WTC11 (cell line): Measurements from ENCODE around the gene ZCCHC7.

Source experiments
- ELF4 ChIP-seq: sonication (generic); formaldehyde crosslinking; IDR thresholded peaks from 2 replicates; pipeline ENCODE4 v1.8.1; 2022; ENCODE audit warnings: low read depth, mild to moderate bottlenecking, moderate library complexity, missing genetic modification reagents
- JUN ChIP-seq: sonication (generic); formaldehyde crosslinking; IDR thresholded peaks from 2 replicates; pipeline ENCODE4 v1.8.0; 2023; ENCODE audit warnings: mild to moderate bottlenecking, missing genetic modification reagents
- NFYB ChIP-seq: sonication (generic); formaldehyde crosslinking; conservative IDR thresholded peaks from 2 replicates; pipeline ENCODE4 v1.8.0; 2022; ENCODE audit warnings: low read depth, missing genetic modification reagents
- SP1 ChIP-seq: sonication (generic); formaldehyde crosslinking; conservative IDR thresholded peaks from 2 replicates; pipeline ENCODE4 v1.8.1; 2022; ENCODE audit warnings: missing genetic modification reagents
- TCF7 ChIP-seq: sonication (generic); formaldehyde crosslinking; IDR thresholded peaks from 2 replicates; pipeline ENCODE4 v1.8.0; 2022; ENCODE audit warnings: mild to moderate bottlenecking, low read depth, missing genetic modification reagents, moderate library complexity
- ZNF138 ChIP-seq: sonication (generic); formaldehyde crosslinking; conservative IDR thresholded peaks from 2 replicates; pipeline ENCODE4 v1.8.1; 2022; ENCODE audit warnings: mild to moderate bottlenecking, moderate library complexity, missing genetic modification reagents
- TF ChIP-seq, protein P1 (sequence below): fragments of 200-600 bp; IDR thresholded peaks from 2 replicates; pipeline ENCODE4 v1.8.0; 2022; ENCODE audit warnings: antibody characterized with exemption
- TF ChIP-seq, protein P2 (sequence below): sonication (generic); formaldehyde crosslinking; IDR thresholded peaks from 2 replicates; pipeline ENCODE4 v1.8.0; 2022; ENCODE audit warnings: missing genetic modification reagents
- TF ChIP-seq, protein P3 (sequence below): sonication (generic); formaldehyde crosslinking; IDR thresholded peaks from 2 replicates; pipeline ENCODE4 v1.8.1; 2022; ENCODE audit warnings: mild to moderate bottlenecking, moderate library complexity, missing genetic modification reagents
- TF ChIP-seq, protein P4 (sequence below): sonication (generic); formaldehyde crosslinking; IDR thresholded peaks from 2 replicates; pipeline ENCODE4 v1.8.1; 2023; ENCODE audit warnings: mild to moderate bottlenecking, moderate library complexity, missing genetic modification reagents

DNA sequence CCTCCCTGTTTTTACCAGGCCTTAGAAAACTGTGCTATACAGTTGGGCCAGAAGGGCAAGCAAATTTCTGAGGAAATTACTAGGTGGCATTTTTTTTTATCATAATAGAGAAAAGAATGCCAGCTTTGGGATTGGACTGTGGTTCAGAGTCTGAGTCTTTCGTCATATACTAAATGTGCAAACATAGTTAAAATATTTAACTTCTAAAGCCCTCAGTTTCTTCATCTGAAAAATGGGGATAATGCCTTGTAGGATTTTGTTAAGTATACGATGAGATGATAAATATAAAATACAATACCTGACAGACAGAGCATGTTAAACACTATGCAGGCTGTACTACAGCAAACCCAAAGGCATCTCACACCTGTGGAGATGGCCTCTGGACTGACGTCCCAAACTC is 214.9 kb downstream of the ZCCHC7 start:
- TF ChIP-seq, protein P1, sequence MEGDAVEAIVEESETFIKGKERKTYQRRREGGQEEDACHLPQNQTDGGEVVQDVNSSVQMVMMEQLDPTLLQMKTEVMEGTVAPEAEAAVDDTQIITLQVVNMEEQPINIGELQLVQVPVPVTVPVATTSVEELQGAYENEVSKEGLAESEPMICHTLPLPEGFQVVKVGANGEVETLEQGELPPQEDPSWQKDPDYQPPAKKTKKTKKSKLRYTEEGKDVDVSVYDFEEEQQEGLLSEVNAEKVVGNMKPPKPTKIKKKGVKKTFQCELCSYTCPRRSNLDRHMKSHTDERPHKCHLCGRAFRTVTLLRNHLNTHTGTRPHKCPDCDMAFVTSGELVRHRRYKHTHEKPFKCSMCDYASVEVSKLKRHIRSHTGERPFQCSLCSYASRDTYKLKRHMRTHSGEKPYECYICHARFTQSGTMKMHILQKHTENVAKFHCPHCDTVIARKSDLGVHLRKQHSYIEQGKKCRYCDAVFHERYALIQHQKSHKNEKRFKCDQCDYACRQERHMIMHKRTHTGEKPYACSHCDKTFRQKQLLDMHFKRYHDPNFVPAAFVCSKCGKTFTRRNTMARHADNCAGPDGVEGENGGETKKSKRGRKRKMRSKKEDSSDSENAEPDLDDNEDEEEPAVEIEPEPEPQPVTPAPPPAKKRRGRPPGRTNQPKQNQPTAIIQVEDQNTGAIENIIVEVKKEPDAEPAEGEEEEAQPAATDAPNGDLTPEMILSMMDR: no peak
- TF ChIP-seq NFYB (CRISPR knock-in tag) (no peak), TCF7 (CRISPR knock-in tag) (no peak), ELF4 (CRISPR knock-in tag) (no peak), SP1 (CRISPR knock-in tag) (no peak), JUN (CRISPR knock-in tag) (no peak), ZNF138 (CRISPR knock-in tag) (no peak)
- TF ChIP-seq, protein P2, sequence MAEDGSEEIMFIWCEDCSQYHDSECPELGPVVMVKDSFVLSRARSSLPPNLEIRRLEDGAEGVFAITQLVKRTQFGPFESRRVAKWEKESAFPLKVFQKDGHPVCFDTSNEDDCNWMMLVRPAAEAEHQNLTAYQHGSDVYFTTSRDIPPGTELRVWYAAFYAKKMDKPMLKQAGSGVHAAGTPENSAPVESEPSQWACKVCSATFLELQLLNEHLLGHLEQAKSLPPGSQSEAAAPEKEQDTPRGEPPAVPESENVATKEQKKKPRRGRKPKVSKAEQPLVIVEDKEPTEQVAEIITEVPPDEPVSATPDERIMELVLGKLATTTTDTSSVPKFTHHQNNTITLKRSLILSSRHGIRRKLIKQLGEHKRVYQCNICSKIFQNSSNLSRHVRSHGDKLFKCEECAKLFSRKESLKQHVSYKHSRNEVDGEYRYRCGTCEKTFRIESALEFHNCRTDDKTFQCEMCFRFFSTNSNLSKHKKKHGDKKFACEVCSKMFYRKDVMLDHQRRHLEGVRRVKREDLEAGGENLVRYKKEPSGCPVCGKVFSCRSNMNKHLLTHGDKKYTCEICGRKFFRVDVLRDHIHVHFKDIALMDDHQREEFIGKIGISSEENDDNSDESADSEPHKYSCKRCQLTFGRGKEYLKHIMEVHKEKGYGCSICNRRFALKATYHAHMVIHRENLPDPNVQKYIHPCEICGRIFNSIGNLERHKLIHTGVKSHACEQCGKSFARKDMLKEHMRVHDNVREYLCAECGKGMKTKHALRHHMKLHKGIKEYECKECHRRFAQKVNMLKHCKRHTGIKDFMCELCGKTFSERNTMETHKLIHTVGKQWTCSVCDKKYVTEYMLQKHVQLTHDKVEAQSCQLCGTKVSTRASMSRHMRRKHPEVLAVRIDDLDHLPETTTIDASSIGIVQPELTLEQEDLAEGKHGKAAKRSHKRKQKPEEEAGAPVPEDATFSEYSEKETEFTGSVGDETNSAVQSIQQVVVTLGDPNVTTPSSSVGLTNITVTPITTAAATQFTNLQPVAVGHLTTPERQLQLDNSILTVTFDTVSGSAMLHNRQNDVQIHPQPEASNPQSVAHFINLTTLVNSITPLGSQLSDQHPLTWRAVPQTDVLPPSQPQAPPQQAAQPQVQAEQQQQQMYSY (CRISPR knock-in tag): no peak
- TF ChIP-seq, protein P3, sequence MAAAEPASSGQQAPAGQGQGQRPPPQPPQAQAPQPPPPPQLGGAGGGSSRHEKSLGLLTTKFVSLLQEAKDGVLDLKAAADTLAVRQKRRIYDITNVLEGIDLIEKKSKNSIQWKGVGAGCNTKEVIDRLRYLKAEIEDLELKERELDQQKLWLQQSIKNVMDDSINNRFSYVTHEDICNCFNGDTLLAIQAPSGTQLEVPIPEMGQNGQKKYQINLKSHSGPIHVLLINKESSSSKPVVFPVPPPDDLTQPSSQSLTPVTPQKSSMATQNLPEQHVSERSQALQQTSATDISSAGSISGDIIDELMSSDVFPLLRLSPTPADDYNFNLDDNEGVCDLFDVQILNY (CRISPR knock-in tag): no peak
- TF ChIP-seq, protein P4, sequence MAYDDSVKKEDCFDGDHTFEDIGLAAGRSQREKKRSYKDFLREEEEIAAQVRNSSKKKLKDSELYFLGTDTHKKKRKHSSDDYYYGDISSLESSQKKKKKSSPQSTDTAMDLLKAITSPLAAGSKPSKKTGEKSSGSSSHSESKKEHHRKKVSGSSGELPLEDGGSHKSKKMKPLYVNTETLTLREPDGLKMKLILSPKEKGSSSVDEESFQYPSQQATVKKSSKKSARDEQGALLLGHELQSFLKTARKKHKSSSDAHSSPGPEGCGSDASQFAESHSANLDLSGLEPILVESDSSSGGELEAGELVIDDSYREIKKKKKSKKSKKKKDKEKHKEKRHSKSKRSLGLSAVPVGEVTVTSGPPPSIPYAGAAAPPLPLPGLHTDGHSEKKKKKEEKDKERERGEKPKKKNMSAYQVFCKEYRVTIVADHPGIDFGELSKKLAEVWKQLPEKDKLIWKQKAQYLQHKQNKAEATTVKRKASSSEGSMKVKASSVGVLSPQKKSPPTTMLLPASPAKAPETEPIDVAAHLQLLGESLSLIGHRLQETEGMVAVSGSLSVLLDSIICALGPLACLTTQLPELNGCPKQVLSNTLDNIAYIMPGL: no peak
